ENCODE results near the gene KDM8.

KDM8 gene

GRCh38 chr16:27232061-27232900 is 29.0 kb downstream of the KDM8 start:
- DNase-seq, result peak; percentile 36 to 37

GRCh38 chr16:27232901-27233625 is 29.7 kb downstream of the KDM8 start:
- DNase-seq, result no peak

GRCh38 chr16:27233731-27234130 is 30.4 kb downstream of the KDM8 start:
- no peak for DNase-seq

GRCh38 chr16:27234171-27234570 is 30.8 kb downstream of the KDM8 start:
- DNase-seq, result no peak

GRCh38 chr16:27234603-27235002 is 31.3 kb downstream of the KDM8 start:
- DNase-seq, result no peak

GRCh38 chr16:27235055-27235937 is 32.0 kb downstream of the KDM8 start:
- peak; percentile 80 to 84 for DNase-seq

GRCh38 chr16:27235938-27236245 is 32.6 kb downstream of the KDM8 start:
- no peak for DNase-seq

GRCh38 chr16:27236635-27237218 is 33.4 kb downstream of the KDM8 start:
- DNase-seq, result no peak

GRCh38 chr16:27237219-27238015 is 34.1 kb downstream of the KDM8 start:
- peak; percentile 79 to 86 for DNase-seq

- peak; percentile 41 to 48 for DNase-seq
These were observed 34.8 kb downstream of the KDM8 start for GRCh38 chr16:27238016-27238587.

GRCh38 chr16:27238591-27238990 is 35.3 kb downstream of the KDM8 start:
- no peak for DNase-seq

- DNase-seq, result no peak
These were observed 35.7 kb downstream of the KDM8 start for GRCh38 chr16:27239026-27239425.

GRCh38 chr16:27239906-27240655 is 36.8 kb downstream of the KDM8 start:
- no peak for DNase-seq

- no peak for DNase-seq
These were observed 37.7 kb downstream of the KDM8 start for GRCh38 chr16:27240948-27241531.

GRCh38 chr16:27241658-27242057 is 38.3 kb downstream of the KDM8 start:
- no peak for DNase-seq

- no peak for DNase-seq
These were observed 39.1 kb downstream of the KDM8 start for GRCh38 chr16:27242398-27242797.

GRCh38 chr16:27242868-27243590 is 39.7 kb downstream of the KDM8 start:
- DNase-seq, result no peak

- no peak for DNase-seq
These were observed 40.5 kb downstream of the KDM8 start for GRCh38 chr16:27243725-27244362.

- DNase-seq, result no peak
These were observed 41.0 kb downstream of the KDM8 start for GRCh38 chr16:27244363-27244755.

Data from activated CD4-positive, alpha-beta T cell treated with anti-CD3 and anti-CD28 coated beads for 4 hours (primary cell).